Common myeloid progenitor, CD34-positive (primary cell): ENCODE data around the gene MBIP.

ENCODE experiments used
- CTCF ChIA-PET: fragments of 350-600 bp; sonication (Branson Sonifier 250); formaldehyde crosslinking; loops from one replicate; lab custom pipeline; 2021; ENCODE audit warnings: antibody characterized with exemption; lab: Charles Lee
- POLR2A ChIA-PET: fragments of 350-600 bp; sonication (Branson Sonifier 250); formaldehyde crosslinking; loops from one replicate; lab custom pipeline; 2021; ENCODE audit warnings: antibody characterized with exemption; lab: Charles Lee
- DNase-seq, 3 donors: peaks; one replicate each; pipeline versions ENCODE4 v3.0.0 to v3.0.0-alpha.2; 2013
- H3K27ac ChIP-seq, 2 experiments: 1 replicate in 1 of 2; 2 replicates in 1 of 2; pipeline ENCODE4 v1.7.0; 2013; ENCODE audit warnings: inconsistent platforms in 2 of 2, low read length in 2 of 2, mild to moderate bottlenecking in 2 of 2, low read depth in 1 of 2, moderate library complexity in 1 of 2; ENCODE audit not compliant: severe bottlenecking in 2 of 2, insufficient read depth in 1 of 2, poor library complexity in 1 of 2
- H3K27me3 ChIP-seq, 5 experiments: replicated peaks in 2 of 5; 1 replicate in 3 of 5; 2 replicates in 2 of 5; pipeline versions ENCODE4 v1.6.1 to v1.7.0; 2013; ENCODE audit warnings: low read length in 4 of 5, mild to moderate bottlenecking in 2 of 5, moderate library complexity in 2 of 5, inconsistent platforms in 1 of 5; ENCODE audit not compliant: insufficient read depth in 5 of 5, control insufficient read depth in 4 of 5
- H3K36me3 ChIP-seq, 4 experiments: 1 replicate in 2 of 4; 2 replicates in 2 of 4; pipeline versions ENCODE4 v1.6.1 to v1.7.0; 2013; ENCODE audit warnings: low read length in 3 of 4, control low read depth in 1 of 4, mild to moderate bottlenecking in 1 of 4; ENCODE audit not compliant: control insufficient read depth in 4 of 4, insufficient read depth in 4 of 4
- H3K4me1 ChIP-seq, 4 experiments: 1 replicate in 3 of 4; 2 replicates in 1 of 4; pipeline versions ENCODE4 v1.6.1 to v1.7.1; 2013; ENCODE audit warnings: low read length in 3 of 4, mild to moderate bottlenecking in 3 of 4, control low read depth in 1 of 4, inconsistent platforms in 1 of 4, moderate library complexity in 1 of 4; ENCODE audit not compliant: control insufficient read depth in 4 of 4, insufficient read depth in 4 of 4; ENCODE audit errors: control extremely low read depth in 1 of 4
- H3K4me3 ChIP-seq, 7 experiments: 1 replicate in 4 of 7; 2 replicates in 3 of 7; pipeline versions ENCODE4 v1.5.1 to v1.7.0; 2013; ENCODE audit warnings: mild to moderate bottlenecking in 7 of 7, low read length in 6 of 7, moderate library complexity in 6 of 7, inconsistent platforms in 2 of 7, low read depth in 2 of 7, control low read depth in 1 of 7; ENCODE audit not compliant: insufficient read depth in 4 of 7, control insufficient read depth in 1 of 7; ENCODE audit errors: extremely low read depth in 1 of 7
- H3K9me3 ChIP-seq, 5 experiments: 1 replicate in 4 of 5; 2 replicates in 1 of 5; pipeline versions ENCODE4 v1.6.1 to v1.7.1; 2013; ENCODE audit warnings: low read length in 4 of 5, mild to moderate bottlenecking in 2 of 5, inconsistent platforms in 1 of 5, low read depth in 1 of 5, moderate library complexity in 1 of 5; ENCODE audit not compliant: control insufficient read depth in 4 of 5, insufficient read depth in 2 of 5; ENCODE audit errors: control extremely low read depth in 1 of 5
- WGBS: methylation state at CpG from one replicate; pipeline ENCODE4 v1.1.5; 2013; ENCODE audit not compliant: insufficient coverage; 5-methylcytosine and 5-hydroxymethylcytosine counted together

MBIP gene

GRCh38 chr14:36254020-36254624, 66.3 kb downstream of the MBIP start:
- DNase-seq: no peak
- CTCF ChIA-PET: no interaction called here
- Histone ChIP-seq H3K27ac (no peak overlapping the region), H3K4me3 (no peak overlapping the region), H3K4me1 (no peaks in the 10 kb centered on the region), H3K9me3 (peaks cover 0 to 3% (median 0%) of the 10 kb centered on the region in 5 experiments), H3K36me3 (no peaks in the 10 kb centered on the region), H3K27me3 (peaks cover 0 to 7% (median 6%) of the 10 kb centered on the region in 5 experiments)
- POLR2A ChIA-PET: no interaction called here
- 100% methylated on average over 7 of the region's 8 CpGs for WGBS
